HCT116 (cell line): ENCODE measurements around the gene TRIP13.

Experiments used
- EGR1 ChIP-seq: IDR thresholded peaks from 2 replicates; pipeline ENCODE4 v1.6.1; 2012; ENCODE audit warnings: low read depth
- EZH2 ChIP-seq: fragments of 200-600 bp; sonication (generic); IDR thresholded peaks from 2 replicates; pipeline ENCODE4 v1.6.1; 2017; ENCODE audit warnings: antibody characterized with exemption, mixed run types
- EZH2phosphoT487 ChIP-seq: fragments of 200-600 bp; IDR thresholded peaks from 2 replicates; pipeline ENCODE4 v1.6.1; 2018; ENCODE audit warnings: antibody characterized with exemption, borderline replicate concordance
- POLR2A ChIP-seq: IDR thresholded peaks from 2 replicates; pipeline ENCODE4 v1.7.0; 2011; ENCODE audit warnings: borderline replicate concordance; ENCODE audit not compliant: insufficient read depth, insufficient read length; ENCODE audit errors: extremely low read depth
- POLR2AphosphoS5 ChIP-seq: IDR thresholded peaks from 2 replicates; pipeline ENCODE4 v1.6.1; 2011; ENCODE audit warnings: mild to moderate bottlenecking, low read depth, low read length, moderate library complexity
- SP1 ChIP-seq: IDR thresholded peaks from 2 replicates; pipeline ENCODE4 v1.6.1; 2012; ENCODE audit warnings: low read depth
- ZNF274 ChIP-seq: fragments of 200-500 bp; sonication (Bioruptor generic); IDR thresholded peaks from 2 replicates; pipeline ENCODE4 v1.6.1; 2014; ENCODE audit warnings: mild to moderate bottlenecking, low read depth, low read length, inconsistent platforms
- TF ChIP-seq, protein P1 (sequence below): IDR thresholded peaks from 2 replicates; pipeline ENCODE4 v1.6.1; 2012
- TF ChIP-seq, protein P2 (sequence below), 3 experiments: fragments of 200-600 bp in 1 of 3; sonication (generic) in 1 of 3; IDR thresholded peaks in 2 of 3; conservative IDR thresholded peaks in 1 of 3; 2 replicates each; pipeline ENCODE4 v1.5.1; 2012 to 2017; ENCODE audit warnings: low read depth in 2 of 3, low read length in 2 of 3, antibody characterized with exemption in 1 of 3, borderline replicate concordance in 1 of 3, control low read depth in 1 of 3, mild to moderate bottlenecking in 1 of 3, mixed read lengths in 1 of 3, mixed run types in 1 of 3, moderate library complexity in 1 of 3; ENCODE audit not compliant: insufficient read depth in 1 of 3
- TF ChIP-seq, protein P3 (sequence below): IDR thresholded peaks from 2 replicates; pipeline ENCODE4 v1.6.1; 2011; ENCODE audit warnings: mild to moderate bottlenecking, low read length, moderate library complexity; ENCODE audit not compliant: insufficient replicate concordance; ENCODE audit errors: extremely low read depth

DNA sequence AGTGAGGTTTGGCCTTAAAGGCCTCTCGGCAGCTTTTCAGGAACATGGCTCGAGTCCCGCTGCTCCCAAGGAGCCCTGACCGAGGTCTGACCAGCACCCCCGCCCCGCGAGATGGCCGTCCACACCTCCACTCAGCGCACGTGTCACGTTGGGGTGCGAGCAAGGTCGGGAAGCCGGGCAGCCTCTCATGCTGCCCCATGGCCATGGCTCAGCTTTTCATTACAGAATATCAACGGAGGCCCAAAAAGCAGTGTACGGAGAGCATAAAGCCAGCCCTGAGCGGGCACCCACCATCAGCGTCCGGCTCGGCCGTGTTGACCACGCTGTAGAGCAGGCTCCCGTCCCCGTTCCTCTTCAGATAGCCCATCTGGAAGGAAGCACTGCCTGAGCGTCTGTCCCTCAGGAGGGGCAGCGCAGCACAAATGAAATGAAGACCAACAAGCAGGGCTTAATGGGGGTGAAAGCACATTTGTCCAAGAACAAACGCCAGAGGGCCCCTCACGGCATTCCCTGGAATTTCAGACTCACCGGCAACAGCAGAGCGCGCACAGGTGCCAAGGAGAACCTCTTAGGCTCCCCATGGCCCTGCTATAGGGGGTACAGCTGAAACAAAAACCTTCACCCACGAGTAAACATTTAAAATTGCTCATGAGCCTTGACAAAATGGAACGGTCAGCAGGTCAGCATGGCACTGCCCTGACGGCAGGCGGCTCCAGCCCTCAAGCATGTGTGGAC lies 11.7 kb upstream of the TRIP13 start:
- TF ChIP-seq, protein P1, sequence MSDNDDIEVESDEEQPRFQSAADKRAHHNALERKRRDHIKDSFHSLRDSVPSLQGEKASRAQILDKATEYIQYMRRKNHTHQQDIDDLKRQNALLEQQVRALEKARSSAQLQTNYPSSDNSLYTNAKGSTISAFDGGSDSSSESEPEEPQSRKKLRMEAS = no peak
- TF ChIP-seq, protein P2, sequence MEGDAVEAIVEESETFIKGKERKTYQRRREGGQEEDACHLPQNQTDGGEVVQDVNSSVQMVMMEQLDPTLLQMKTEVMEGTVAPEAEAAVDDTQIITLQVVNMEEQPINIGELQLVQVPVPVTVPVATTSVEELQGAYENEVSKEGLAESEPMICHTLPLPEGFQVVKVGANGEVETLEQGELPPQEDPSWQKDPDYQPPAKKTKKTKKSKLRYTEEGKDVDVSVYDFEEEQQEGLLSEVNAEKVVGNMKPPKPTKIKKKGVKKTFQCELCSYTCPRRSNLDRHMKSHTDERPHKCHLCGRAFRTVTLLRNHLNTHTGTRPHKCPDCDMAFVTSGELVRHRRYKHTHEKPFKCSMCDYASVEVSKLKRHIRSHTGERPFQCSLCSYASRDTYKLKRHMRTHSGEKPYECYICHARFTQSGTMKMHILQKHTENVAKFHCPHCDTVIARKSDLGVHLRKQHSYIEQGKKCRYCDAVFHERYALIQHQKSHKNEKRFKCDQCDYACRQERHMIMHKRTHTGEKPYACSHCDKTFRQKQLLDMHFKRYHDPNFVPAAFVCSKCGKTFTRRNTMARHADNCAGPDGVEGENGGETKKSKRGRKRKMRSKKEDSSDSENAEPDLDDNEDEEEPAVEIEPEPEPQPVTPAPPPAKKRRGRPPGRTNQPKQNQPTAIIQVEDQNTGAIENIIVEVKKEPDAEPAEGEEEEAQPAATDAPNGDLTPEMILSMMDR (IDR thresholded peaks at IDR 0.05 in 2 of 3, conservative IDR thresholded peaks at IDR 0.05 in 1 of 3; ENCODE audit: borderline replicate concordance in 1 of 3, insufficient read depth in 1 of 3, low read depth in 2 of 3, low read length in 2 of 3) = no peak
- TF ChIP-seq, protein P3, sequence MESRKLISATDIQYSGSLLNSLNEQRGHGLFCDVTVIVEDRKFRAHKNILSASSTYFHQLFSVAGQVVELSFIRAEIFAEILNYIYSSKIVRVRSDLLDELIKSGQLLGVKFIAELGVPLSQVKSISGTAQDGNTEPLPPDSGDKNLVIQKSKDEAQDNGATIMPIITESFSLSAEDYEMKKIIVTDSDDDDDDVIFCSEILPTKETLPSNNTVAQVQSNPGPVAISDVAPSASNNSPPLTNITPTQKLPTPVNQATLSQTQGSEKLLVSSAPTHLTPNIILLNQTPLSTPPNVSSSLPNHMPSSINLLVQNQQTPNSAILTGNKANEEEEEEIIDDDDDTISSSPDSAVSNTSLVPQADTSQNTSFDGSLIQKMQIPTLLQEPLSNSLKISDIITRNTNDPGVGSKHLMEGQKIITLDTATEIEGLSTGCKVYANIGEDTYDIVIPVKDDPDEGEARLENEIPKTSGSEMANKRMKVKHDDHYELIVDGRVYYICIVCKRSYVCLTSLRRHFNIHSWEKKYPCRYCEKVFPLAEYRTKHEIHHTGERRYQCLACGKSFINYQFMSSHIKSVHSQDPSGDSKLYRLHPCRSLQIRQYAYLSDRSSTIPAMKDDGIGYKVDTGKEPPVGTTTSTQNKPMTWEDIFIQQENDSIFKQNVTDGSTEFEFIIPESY = no peak
- TF ChIP-seq POLR2A (no peak), EGR1 (no peak), ZNF274 (no peak), EZH2 (no peak), EZH2phosphoT487 (no peak), SP1 (no peak), POLR2AphosphoS5 (no peak)
